ENCODE data around the gene SMARCA4. TPM values are rescaled to one million over a fixed set of nuclear protein-coding genes. Genes with fewer than 3 reads are reported as not detected.

The SMARCA4 gene
- total and polyA plus RNA-seq, 4 donors: 15.9 to 35.4 (median 22.5) TPM

DNA sequence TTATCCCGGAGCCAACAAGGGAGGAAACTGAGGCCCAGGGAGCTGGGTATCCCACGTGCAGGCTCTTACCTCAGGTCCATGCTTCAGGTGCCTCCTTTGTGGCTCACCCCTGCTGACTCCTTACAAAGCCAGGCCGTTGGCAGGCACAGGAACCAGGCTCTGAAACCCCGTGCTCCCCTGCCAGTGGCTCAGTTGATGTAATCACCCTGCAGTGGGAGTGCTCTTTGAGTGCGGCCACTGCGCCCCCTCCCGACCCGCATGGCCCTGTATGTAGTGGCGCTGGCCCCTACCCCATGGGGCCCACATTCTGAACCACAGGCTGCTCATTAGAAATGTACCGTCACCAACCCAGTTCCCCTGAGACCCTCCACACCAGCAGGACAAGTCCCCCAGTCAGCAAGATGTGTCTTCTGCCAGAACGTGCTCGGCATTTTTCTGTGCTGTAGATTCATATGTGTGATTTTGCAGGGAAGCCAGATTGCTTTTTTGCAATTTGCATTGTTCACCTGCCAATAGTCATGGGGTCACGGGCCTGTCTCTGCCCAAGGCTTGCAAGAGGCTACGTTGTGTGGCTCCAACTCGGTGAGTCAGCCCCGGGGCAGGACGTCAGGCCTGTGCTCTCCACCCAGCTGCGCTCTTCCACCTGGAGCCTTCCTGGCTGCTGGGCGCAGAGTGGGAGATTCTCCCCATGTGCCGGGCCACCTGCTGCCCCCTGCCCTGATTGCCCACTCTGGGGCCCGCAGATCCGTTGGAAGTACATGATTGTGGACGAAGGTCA, 60.3 kb downstream of the SMARCA4 start:
- WGBS: 94% methylated on average over 23 of the region's 23 CpGs
- no peaks in the 10 kb centered on the region for H3K27me3 ChIP-seq (ENCODE audit: control insufficient read depth in 4 of 4, insufficient read depth in 4 of 4, low read length in 3 of 4)
- no peak for DNase-seq (ENCODE audit: low spot score)
- peaks cover 7 to 8% (median 8%) of the 10 kb centered on the region in 4 donors for H3K4me1 ChIP-seq (ENCODE audit: control insufficient read depth in 4 of 4, insufficient read depth in 4 of 4, low read length in 3 of 4)
- H3K36me3 ChIP-seq (ENCODE audit: control insufficient read depth in 4 of 4, insufficient read depth in 3 of 4, low read depth in 1 of 4, low read length in 3 of 4): peaks cover 25 to 79% (median 33%) of the 10 kb centered on the region in 4 donors
- TF ChIP-seq FOXA2 (IDR thresholded peaks at IDR 0.05) (no peak), TAF1 (conservative IDR thresholded peaks at IDR 0.05) (no peak), SP1 (IDR thresholded peaks at IDR 0.05) (no peak), FOXA1 (IDR thresholded peaks at IDR 0.05) (no peak), GABPA (IDR thresholded peaks at IDR 0.05 in 1 of 2, conservative IDR thresholded peaks at IDR 0.05 in 1 of 2) (no peak), RXRA (IDR thresholded peaks at IDR 0.05) (no peak), HNF4G (IDR thresholded peaks at IDR 0.05) (no peak), NR2F2 (IDR thresholded peaks at IDR 0.05) (no peak), YY1 (IDR thresholded peaks at IDR 0.05) (no peak), JUND (IDR thresholded peaks at IDR 0.05) (no peak), RAD21 (IDR thresholded peaks at IDR 0.05) (no peak), EGR1 (IDR thresholded peaks at IDR 0.05; ENCODE audit: low read depth in 2 of 2) (no peak), HNF4A (conservative IDR thresholded peaks at IDR 0.05) (no peak)
- TF ChIP-seq, protein P1, sequence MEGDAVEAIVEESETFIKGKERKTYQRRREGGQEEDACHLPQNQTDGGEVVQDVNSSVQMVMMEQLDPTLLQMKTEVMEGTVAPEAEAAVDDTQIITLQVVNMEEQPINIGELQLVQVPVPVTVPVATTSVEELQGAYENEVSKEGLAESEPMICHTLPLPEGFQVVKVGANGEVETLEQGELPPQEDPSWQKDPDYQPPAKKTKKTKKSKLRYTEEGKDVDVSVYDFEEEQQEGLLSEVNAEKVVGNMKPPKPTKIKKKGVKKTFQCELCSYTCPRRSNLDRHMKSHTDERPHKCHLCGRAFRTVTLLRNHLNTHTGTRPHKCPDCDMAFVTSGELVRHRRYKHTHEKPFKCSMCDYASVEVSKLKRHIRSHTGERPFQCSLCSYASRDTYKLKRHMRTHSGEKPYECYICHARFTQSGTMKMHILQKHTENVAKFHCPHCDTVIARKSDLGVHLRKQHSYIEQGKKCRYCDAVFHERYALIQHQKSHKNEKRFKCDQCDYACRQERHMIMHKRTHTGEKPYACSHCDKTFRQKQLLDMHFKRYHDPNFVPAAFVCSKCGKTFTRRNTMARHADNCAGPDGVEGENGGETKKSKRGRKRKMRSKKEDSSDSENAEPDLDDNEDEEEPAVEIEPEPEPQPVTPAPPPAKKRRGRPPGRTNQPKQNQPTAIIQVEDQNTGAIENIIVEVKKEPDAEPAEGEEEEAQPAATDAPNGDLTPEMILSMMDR (IDR thresholded peaks at IDR 0.05; ENCODE audit: low read depth, low read length, missing input control): no peak
- TF ChIP-seq, protein P2, sequence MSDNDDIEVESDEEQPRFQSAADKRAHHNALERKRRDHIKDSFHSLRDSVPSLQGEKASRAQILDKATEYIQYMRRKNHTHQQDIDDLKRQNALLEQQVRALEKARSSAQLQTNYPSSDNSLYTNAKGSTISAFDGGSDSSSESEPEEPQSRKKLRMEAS (IDR thresholded peaks at IDR 0.05): no peak
- TF ChIP-seq, protein P3, sequence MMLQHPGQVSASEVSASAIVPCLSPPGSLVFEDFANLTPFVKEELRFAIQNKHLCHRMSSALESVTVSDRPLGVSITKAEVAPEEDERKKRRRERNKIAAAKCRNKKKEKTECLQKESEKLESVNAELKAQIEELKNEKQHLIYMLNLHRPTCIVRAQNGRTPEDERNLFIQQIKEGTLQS (IDR thresholded peaks at IDR 0.05): no peak
- TF ChIP-seq, protein P4, sequence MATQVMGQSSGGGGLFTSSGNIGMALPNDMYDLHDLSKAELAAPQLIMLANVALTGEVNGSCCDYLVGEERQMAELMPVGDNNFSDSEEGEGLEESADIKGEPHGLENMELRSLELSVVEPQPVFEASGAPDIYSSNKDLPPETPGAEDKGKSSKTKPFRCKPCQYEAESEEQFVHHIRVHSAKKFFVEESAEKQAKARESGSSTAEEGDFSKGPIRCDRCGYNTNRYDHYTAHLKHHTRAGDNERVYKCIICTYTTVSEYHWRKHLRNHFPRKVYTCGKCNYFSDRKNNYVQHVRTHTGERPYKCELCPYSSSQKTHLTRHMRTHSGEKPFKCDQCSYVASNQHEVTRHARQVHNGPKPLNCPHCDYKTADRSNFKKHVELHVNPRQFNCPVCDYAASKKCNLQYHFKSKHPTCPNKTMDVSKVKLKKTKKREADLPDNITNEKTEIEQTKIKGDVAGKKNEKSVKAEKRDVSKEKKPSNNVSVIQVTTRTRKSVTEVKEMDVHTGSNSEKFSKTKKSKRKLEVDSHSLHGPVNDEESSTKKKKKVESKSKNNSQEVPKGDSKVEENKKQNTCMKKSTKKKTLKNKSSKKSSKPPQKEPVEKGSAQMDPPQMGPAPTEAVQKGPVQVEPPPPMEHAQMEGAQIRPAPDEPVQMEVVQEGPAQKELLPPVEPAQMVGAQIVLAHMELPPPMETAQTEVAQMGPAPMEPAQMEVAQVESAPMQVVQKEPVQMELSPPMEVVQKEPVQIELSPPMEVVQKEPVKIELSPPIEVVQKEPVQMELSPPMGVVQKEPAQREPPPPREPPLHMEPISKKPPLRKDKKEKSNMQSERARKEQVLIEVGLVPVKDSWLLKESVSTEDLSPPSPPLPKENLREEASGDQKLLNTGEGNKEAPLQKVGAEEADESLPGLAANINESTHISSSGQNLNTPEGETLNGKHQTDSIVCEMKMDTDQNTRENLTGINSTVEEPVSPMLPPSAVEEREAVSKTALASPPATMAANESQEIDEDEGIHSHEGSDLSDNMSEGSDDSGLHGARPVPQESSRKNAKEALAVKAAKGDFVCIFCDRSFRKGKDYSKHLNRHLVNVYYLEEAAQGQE (IDR thresholded peaks at IDR 0.05): no peak
- TF ChIP-seq, protein P5, sequence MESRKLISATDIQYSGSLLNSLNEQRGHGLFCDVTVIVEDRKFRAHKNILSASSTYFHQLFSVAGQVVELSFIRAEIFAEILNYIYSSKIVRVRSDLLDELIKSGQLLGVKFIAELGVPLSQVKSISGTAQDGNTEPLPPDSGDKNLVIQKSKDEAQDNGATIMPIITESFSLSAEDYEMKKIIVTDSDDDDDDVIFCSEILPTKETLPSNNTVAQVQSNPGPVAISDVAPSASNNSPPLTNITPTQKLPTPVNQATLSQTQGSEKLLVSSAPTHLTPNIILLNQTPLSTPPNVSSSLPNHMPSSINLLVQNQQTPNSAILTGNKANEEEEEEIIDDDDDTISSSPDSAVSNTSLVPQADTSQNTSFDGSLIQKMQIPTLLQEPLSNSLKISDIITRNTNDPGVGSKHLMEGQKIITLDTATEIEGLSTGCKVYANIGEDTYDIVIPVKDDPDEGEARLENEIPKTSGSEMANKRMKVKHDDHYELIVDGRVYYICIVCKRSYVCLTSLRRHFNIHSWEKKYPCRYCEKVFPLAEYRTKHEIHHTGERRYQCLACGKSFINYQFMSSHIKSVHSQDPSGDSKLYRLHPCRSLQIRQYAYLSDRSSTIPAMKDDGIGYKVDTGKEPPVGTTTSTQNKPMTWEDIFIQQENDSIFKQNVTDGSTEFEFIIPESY (IDR thresholded peaks at IDR 0.05): no peak
- H3K27ac ChIP-seq (ENCODE audit: low read depth in 1 of 2, low read length in 2 of 2): no peak overlapping the region
- no peak overlapping the region for H3K4me3 ChIP-seq (ENCODE audit: low read depth in 1 of 3, low read length in 3 of 3)
- no peaks in the 10 kb centered on the region for H3K9me3 ChIP-seq (ENCODE audit: control insufficient read depth in 4 of 4, low read length in 3 of 4)
- H3K9ac ChIP-seq (ENCODE audit: low read depth in 1 of 2, low read length in 2 of 2): no peak overlapping the region

Measured in liver (tissue), 9 donors.